Keratinocyte (primary cell): Measurements from ENCODE around the gene XPC. TPM values are rescaled to one million over a fixed set of nuclear protein-coding genes. Genes with fewer than 3 reads are reported as not detected.

Source experiments
- DNase-seq: peaks from one replicate; pipeline ENCODE4 v3.0.0-alpha.2; 2011; ENCODE audit warnings: low read depth, missing footprints, low spot score
- FAIRE-seq: peaks from 2 replicates; lab custom pipeline; 2011; peaks lifted over from hg19 to GRCh38; lab: Jason Lieb, UNC
- H2AFZ ChIP-seq: 2 replicates; pipeline ENCODE4 v1.6.0; 2012; ENCODE audit warnings: low read length, control low read depth, inconsistent platforms; ENCODE audit not compliant: control insufficient read depth
- H3K27ac ChIP-seq: 2 replicates; pipeline ENCODE4 v1.5.1; 2011; ENCODE audit warnings: low read length; ENCODE audit not compliant: control insufficient read depth, insufficient read depth
- H3K27me3 ChIP-seq: 3 replicates; pipeline ENCODE4 v1.6.0; 2011; ENCODE audit warnings: low read length; ENCODE audit not compliant: control insufficient read depth, insufficient read depth; ENCODE audit errors: extremely low read depth
- H3K36me3 ChIP-seq, 2 experiments: 2 replicates in 1 of 2; 3 replicates in 1 of 2; pipeline ENCODE4 v1.5.1; 2011; ENCODE audit warnings: low read length in 2 of 2, mild to moderate bottlenecking in 1 of 2; ENCODE audit not compliant: control insufficient read depth in 2 of 2, insufficient read depth in 2 of 2; ENCODE audit errors: extremely low read depth in 1 of 2
- H3K4me1 ChIP-seq: 3 replicates; pipeline ENCODE4 v1.5.1; 2011; ENCODE audit warnings: low read length; ENCODE audit not compliant: control insufficient read depth, insufficient read depth; ENCODE audit errors: extremely low read depth
- H3K4me2 ChIP-seq: 3 replicates; pipeline ENCODE4 v1.6.0; 2011; ENCODE audit warnings: low read depth, low read length; ENCODE audit not compliant: control insufficient read depth, insufficient read depth; ENCODE audit errors: extremely low read depth
- H3K4me3 ChIP-seq, 3 experiments: fragments of 200-600 bp in 1 of 3; sonication (generic) in 1 of 3; 2 replicates in 2 of 3; 3 replicates in 1 of 3; pipeline ENCODE4 v1.5.1; 2011 to 2016; ENCODE audit warnings: low read length in 3 of 3, mild to moderate bottlenecking in 3 of 3, control low read depth in 2 of 3, inconsistent platforms in 1 of 3, low read depth in 1 of 3, mixed read lengths in 1 of 3, mixed run types in 1 of 3, moderate library complexity in 1 of 3; ENCODE audit not compliant: control insufficient read depth in 2 of 3, insufficient read depth in 2 of 3; ENCODE audit errors: extremely low read depth in 1 of 3
- H3K79me2 ChIP-seq: 2 replicates; pipeline ENCODE4 v1.6.0; 2012; ENCODE audit warnings: low read length; ENCODE audit not compliant: control insufficient read depth, insufficient read depth
- H3K9ac ChIP-seq: 3 replicates; pipeline ENCODE4 v1.6.0; 2011; ENCODE audit warnings: low read length; ENCODE audit not compliant: control insufficient read depth, insufficient read depth; ENCODE audit errors: extremely low read depth
- H3K9me1 ChIP-seq: 3 replicates; pipeline ENCODE4 v1.6.0; 2011; ENCODE audit warnings: low read length; ENCODE audit not compliant: control insufficient read depth, insufficient read depth; ENCODE audit errors: extremely low read depth
- H3K9me3 ChIP-seq: 2 replicates; pipeline ENCODE4 v1.5.1; 2012; ENCODE audit warnings: low read depth, low read length; ENCODE audit not compliant: control insufficient read depth
- H4K20me1 ChIP-seq: 3 replicates; pipeline ENCODE4 v1.6.0; 2011; ENCODE audit warnings: low read length; ENCODE audit not compliant: control insufficient read depth, insufficient read depth; ENCODE audit errors: extremely low read depth
- EZH2 ChIP-seq: IDR thresholded peaks from one replicate; pipeline ENCODE4 v1.6.1; 2012; ENCODE audit warnings: inconsistent platforms, mild to moderate bottlenecking, low read length, moderate library complexity
- dilution Hi-C: fragments of 300-500 bp; cut with MboI; formaldehyde crosslinking; loops from one replicate; pipeline ENCODE4 v1.7.0; 2020; ENCODE audit warnings: low sequenced_read_pairs; ENCODE audit not compliant: extremely low pct_ligation_motif_present
- polyA plus RNA-seq, 5 experiments: library from polyadenylated mRNA; depleted of rRNA in 3 of 5; stranded (reverse) in 3 of 5; stranded (forward) in 1 of 5; unstranded in 1 of 5; fragments of >200 nt; gene quantifications; 1 replicate in 1 of 5; 2 replicates in 3 of 5; 3 replicates in 1 of 5; pipeline versions ENCODE4 v1.2.1 to v1.2.3, GENCODE V29; 2011 to 2012; ENCODE audit warnings: missing spikeins in 2 of 5, low read depth in 1 of 5, low replicate concordance in 1 of 5
- TF ChIP-seq, protein P1 (sequence below), 3 experiments: IDR thresholded peaks in 1 of 3; conservative IDR thresholded peaks in 1 of 3; optimal IDR thresholded peaks in 1 of 3; 2 replicates in 2 of 3; 3 replicates in 1 of 3; pipeline versions ENCODE3 to v1.5.1; 2011; ENCODE audit warnings: low read length in 3 of 3, mild to moderate bottlenecking in 3 of 3, moderate library complexity in 2 of 3, control low read depth in 1 of 3, inconsistent platforms in 1 of 3; ENCODE audit not compliant: insufficient read depth in 2 of 3; ENCODE audit errors: extremely low read depth in 1 of 3

Gene XPC
- polyA plus RNA-seq, 1 donor (not counting 4 experiments of a cell fraction or from before 2014, with no cell fraction given): 24.9 TPM

DNA sequence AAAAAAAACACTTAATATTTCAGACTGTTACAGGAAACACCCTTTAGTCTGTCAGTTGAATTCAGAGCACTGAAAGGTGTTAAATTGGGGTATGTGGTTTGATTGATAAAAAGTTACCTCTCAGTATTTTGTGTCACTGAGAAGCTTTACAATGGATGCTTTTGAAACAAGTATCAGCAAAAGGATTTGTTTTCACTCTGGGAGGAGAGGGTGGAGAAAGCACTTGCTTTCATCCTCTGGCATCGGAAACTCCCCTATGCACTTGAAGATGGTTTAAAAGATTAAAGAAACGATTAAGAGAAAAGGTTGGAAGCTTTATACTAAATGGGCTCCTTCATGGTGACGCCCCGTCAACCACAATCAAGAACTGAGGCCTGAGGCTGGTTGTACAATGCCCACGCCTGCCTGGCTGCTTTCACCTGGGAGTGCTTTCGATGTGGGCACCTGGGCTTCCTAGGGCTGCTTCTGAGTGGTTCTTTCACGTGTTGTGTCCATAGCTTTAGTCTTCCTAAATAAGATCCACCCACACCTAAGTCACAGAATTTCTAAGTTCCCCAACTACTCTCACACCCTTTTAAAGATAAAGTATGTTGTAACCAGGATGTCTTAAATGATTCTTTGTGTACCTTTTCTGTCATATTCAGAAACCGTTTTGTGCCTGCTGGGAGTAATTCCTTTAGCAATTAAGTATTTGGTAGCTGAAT is 35.7 kb downstream of the XPC start:
- dilution Hi-C loops: no loop called here
- H3K9ac ChIP-seq: peak overlapping the region; percentile 91
- H3K27ac ChIP-seq: peak overlapping the region; percentile 98
- peak overlapping the region; percentile 78 for H3K4me2 ChIP-seq
- peaks cover 44% of the 10 kb centered on the region for H3K4me1 ChIP-seq
- H2AFZ ChIP-seq: no peak overlapping the region
- H3K79me2 ChIP-seq: peaks cover 3% of the 10 kb centered on the region
- no peaks in the 10 kb centered on the region for H3K27me3 ChIP-seq
- no peak for FAIRE-seq
- TF ChIP-seq, protein P1, sequence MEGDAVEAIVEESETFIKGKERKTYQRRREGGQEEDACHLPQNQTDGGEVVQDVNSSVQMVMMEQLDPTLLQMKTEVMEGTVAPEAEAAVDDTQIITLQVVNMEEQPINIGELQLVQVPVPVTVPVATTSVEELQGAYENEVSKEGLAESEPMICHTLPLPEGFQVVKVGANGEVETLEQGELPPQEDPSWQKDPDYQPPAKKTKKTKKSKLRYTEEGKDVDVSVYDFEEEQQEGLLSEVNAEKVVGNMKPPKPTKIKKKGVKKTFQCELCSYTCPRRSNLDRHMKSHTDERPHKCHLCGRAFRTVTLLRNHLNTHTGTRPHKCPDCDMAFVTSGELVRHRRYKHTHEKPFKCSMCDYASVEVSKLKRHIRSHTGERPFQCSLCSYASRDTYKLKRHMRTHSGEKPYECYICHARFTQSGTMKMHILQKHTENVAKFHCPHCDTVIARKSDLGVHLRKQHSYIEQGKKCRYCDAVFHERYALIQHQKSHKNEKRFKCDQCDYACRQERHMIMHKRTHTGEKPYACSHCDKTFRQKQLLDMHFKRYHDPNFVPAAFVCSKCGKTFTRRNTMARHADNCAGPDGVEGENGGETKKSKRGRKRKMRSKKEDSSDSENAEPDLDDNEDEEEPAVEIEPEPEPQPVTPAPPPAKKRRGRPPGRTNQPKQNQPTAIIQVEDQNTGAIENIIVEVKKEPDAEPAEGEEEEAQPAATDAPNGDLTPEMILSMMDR (optimal IDR thresholded peaks at IDR 0.05 in 1 of 3, IDR thresholded peaks at IDR 0.05 in 1 of 3, conservative IDR thresholded peaks at IDR 0.05 in 1 of 3; ENCODE audit: extremely low read depth in 1 of 3, insufficient read depth in 2 of 3, low read length in 3 of 3): no peak
- TF ChIP-seq EZH2: no peak
- H3K9me1 ChIP-seq: no peaks in the 10 kb centered on the region
- peaks cover 2% of the 10 kb centered on the region for H4K20me1 ChIP-seq
- peak overlapping the region in 1 of 3 experiments; percentile 11 for H3K4me3 ChIP-seq
- no peak for DNase-seq
- H3K9me3 ChIP-seq: no peaks in the 10 kb centered on the region
- peaks cover 29 to 56% of the 10 kb centered on the region in 2 experiments for H3K36me3 ChIP-seq

DNA sequence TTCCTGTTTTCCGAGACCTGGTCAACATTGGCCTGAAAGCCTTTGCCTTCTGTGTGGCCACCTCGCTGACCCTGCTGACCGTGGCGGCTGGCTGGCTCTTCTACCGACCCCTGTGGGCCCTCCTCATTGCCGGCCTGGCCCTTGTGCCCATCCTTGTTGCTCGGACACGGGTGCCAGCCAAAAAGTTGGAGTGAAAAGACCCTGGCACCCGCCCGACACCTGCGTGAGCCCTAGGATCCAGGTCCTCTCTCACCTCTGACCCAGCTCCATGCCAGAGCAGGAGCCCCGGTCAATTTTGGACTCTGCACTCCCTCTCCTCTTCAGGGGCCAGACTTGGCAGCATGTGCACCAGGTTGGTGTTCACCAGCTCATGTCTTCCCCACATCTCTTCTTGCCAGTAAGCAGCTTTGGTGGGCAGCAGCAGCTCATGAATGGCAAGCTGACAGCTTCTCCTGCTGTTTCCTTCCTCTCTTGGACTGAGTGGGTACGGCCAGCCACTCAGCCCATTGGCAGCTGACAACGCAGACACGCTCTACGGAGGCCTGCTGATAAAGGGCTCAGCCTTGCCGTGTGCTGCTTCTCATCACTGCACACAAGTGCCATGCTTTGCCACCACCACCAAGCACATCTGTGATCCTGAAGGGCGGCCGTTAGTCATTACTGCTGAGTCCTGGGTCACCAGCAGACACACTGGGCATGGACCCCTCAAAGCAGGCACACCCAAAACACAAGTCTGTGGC is 36.6 kb downstream of the XPC start:
- Histone ChIP-seq H3K36me3 (peaks cover 25 to 58% of the 10 kb centered on the region in 2 experiments), H3K79me2 (peaks cover 3% of the 10 kb centered on the region), H3K9me3 (no peaks in the 10 kb centered on the region), H3K9ac (no peak overlapping the region), H3K9me1 (no peaks in the 10 kb centered on the region), H3K27ac (peak overlapping the region; percentile 98), H3K4me1 (peaks cover 53% of the 10 kb centered on the region), H2AFZ (no peak overlapping the region), H3K4me2 (no peak overlapping the region), H3K27me3 (no peaks in the 10 kb centered on the region), H3K4me3 (no peak overlapping the region), H4K20me1 (peaks cover 2% of the 10 kb centered on the region)
- no peak for DNase-seq
- FAIRE-seq: no peak
- dilution Hi-C loops: no loop called here
- TF ChIP-seq, protein P1 (optimal IDR thresholded peaks at IDR 0.05 in 1 of 3, IDR thresholded peaks at IDR 0.05 in 1 of 3, conservative IDR thresholded peaks at IDR 0.05 in 1 of 3; ENCODE audit: extremely low read depth in 1 of 3, insufficient read depth in 2 of 3, low read length in 3 of 3): no peak
- no peak for TF ChIP-seq EZH2
